ENCODE data around the gene HSF5. TPM values are rescaled to one million over a fixed set of nuclear protein-coding genes. Genes with fewer than 3 reads are reported as not detected.

Gene HSF5
- total and polyA plus RNA-seq, 2 of the 4 experiments (the other 2 are of a cell fraction) = not detected

DNA sequence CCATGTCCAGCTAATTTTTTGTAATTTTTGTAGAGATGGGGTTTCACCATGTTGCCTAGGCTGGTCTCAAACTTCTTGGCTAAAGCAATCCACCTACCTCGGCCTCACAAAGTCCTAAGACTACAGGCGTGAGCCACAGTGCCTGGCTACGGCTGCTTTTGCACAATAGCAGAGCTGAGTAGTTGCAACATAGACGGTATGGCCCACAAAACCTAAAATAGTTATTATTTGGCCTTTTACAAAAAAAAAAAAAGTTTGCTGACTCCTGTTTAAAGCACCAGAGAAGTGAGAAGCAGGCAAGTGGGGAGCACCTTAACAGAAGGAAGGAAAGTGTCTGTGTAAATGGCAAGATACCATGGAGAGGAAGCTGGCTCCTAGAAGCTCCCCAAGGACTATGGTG is 5.3 kb upstream of the HSF5 start:
- no CpG with 5 or more reads among the region's 4 CpGs for WGBS, 2 experiments (ENCODE audit: extremely low coverage in 2 of 2, insufficient read length in 1 of 2)
- Histone ChIP-seq H3K14ac (replicated peaks; ENCODE audit: low read depth, low read length) (no peak overlapping the region), H2BK120ac (ENCODE audit: low read depth, low read length) (no peak overlapping the region), H2BK5ac (ENCODE audit: low read depth, low read length, poor library complexity, severe bottlenecking) (no peak overlapping the region), H3K4me2 (ENCODE audit: low read depth, low read length) (no peak overlapping the region), H3K18ac (ENCODE audit: low read depth, low read length) (no peak overlapping the region), H3K4me3 (ENCODE audit: insufficient read depth, low read depth, low read length) (no peak overlapping the region), H3K9me3 (ENCODE audit: control insufficient read depth, insufficient read depth, low read length) (no peaks in the 10 kb centered on the region), H4K20me1 (ENCODE audit: insufficient read depth, low read length) (no peaks in the 10 kb centered on the region), H4K91ac (ENCODE audit: insufficient read depth, low read depth, low read length) (no peak overlapping the region), H3K9me1 (ENCODE audit: insufficient read depth, low read length) (peaks cover 4% of the 10 kb centered on the region; the same call in 1 of the 2 replicates), H3K56ac (ENCODE audit: extremely low read depth, insufficient read depth, low read length) (no peak overlapping the region), H2BK20ac (ENCODE audit: low read depth, low read length) (no peak overlapping the region), H3K27ac (ENCODE audit: insufficient read depth, low read length) (no peak overlapping the region), H4K8ac (ENCODE audit: low read depth in 2 of 2, low read length in 2 of 2) (no peak overlapping the region), H3K23ac (ENCODE audit: low read depth, low read length) (no peak overlapping the region), H3K27me3 (ENCODE audit: control insufficient read depth, insufficient read depth, low read length) (no peaks in the 10 kb centered on the region), H3K9ac (ENCODE audit: low read depth, low read length) (no peak overlapping the region), H4K5ac (ENCODE audit: low read depth, low read length) (no peak overlapping the region), H3K4me1 (ENCODE audit: control insufficient read depth, insufficient read depth, low read length) (no peaks in the 10 kb centered on the region), H2AK9ac (replicated peaks; ENCODE audit: low read depth, low read length, poor library complexity) (no peak overlapping the region), H3K79me1 (ENCODE audit: low read depth in 1 of 2, low read length in 2 of 2) (no peaks in the 10 kb centered on the region), H3K4ac (ENCODE audit: low read depth, low read length) (no peak overlapping the region), H2AK5ac (ENCODE audit: low read depth, low read length) (no peak overlapping the region), H3K36me3 (ENCODE audit: control insufficient read depth, insufficient read depth, low read length) (peaks cover 68% of the 10 kb centered on the region), H2AFZ (replicated peaks; ENCODE audit: low read length, poor library complexity) (no peak overlapping the region), H2BK15ac (ENCODE audit: low read depth, low read length) (no peak overlapping the region)
- no peak for TF ChIP-seq RFX5 (IDR thresholded peaks at IDR 0.05; ENCODE audit: low read depth, low read length)
- no peak for TF ChIP-seq CHD1 (IDR thresholded peaks at IDR 0.05; ENCODE audit: low read depth, low read length)
- TF ChIP-seq CEBPB (IDR thresholded peaks at IDR 0.05; ENCODE audit: low read depth, low read length) = no peak
- TF ChIP-seq MAZ (IDR thresholded peaks at IDR 0.05; ENCODE audit: borderline replicate concordance, low read depth, low read length) = no peak
- TF ChIP-seq, protein P1, sequence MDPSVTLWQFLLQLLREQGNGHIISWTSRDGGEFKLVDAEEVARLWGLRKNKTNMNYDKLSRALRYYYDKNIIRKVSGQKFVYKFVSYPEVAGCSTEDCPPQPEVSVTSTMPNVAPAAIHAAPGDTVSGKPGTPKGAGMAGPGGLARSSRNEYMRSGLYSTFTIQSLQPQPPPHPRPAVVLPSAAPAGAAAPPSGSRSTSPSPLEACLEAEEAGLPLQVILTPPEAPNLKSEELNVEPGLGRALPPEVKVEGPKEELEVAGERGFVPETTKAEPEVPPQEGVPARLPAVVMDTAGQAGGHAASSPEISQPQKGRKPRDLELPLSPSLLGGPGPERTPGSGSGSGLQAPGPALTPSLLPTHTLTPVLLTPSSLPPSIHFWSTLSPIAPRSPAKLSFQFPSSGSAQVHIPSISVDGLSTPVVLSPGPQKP (IDR thresholded peaks at IDR 0.05; ENCODE audit: borderline replicate concordance, low read depth, low read length) = no peak
- dilution Hi-C loops (cut with HindIII; ENCODE audit: low sequenced_read_pairs, unreplicated experiment) = no loop called here
- ChIA-PET POLR2A (ENCODE audit: unreplicated experiment) (no interaction called here), CTCF (no interaction called here)
- DNase-seq (no peak), ATAC-seq (ENCODE audit: low read depth) (no peak)
- no TSS peak for BruUV-seq (replicated peaks)
- intact Hi-C loops (cut with micrococcal nuclease) = no loop called here
- in situ Hi-C loops (cut with MboI; ENCODE audit: low sequenced_read_pairs) = no loop called here

All from IMR-90 (cell line).